HepG2 (cell line): ENCODE results near the gene SAXO2.
"Not testable (repeated sequence)": the region's sequence is repeated elsewhere in the genome, so short reads cannot be mapped to it uniquely, and the experiment has no call there.

Source experiments
- ZNF543 ChIP-seq: sonication (generic); formaldehyde crosslinking; IDR thresholded peaks from 2 replicates; pipeline ENCODE4 v1.4.0; 2020; ENCODE audit warnings: mild to moderate bottlenecking, missing genetic modification reagents
- ZNF740 ChIP-seq: sonication (generic); formaldehyde crosslinking; IDR thresholded peaks from 2 replicates; pipeline ENCODE4 v1.4.0; 2020; ENCODE audit warnings: missing genetic modification reagents

- not testable (repeated sequence) for TF ChIP-seq ZNF740, ZNF543 (CRISPR knock-in tag)
Observed at GRCh38 chr15:82330921-82331320, 68.3 kb downstream of the SAXO2 start.
